Posterior vena cava (tissue), 2 donors: ENCODE results near the gene ITFG1. TPM values are rescaled to one million over a fixed set of nuclear protein-coding genes. Genes with fewer than 3 reads are reported as not detected.
"Not testable (repeated sequence)": the region's sequence is repeated elsewhere in the genome, so short reads cannot be mapped to it uniquely, and the experiment has no call there.

Experiments used
- DNase-seq: peaks from one replicate; pipeline ENCODE4 v3.0.0-alpha.2; 2020; ENCODE audit warnings: low spot score
- intact Hi-C, 2 donors: fragments of 100-400 bp; cut with DNase I; formaldehyde crosslinking; loops; one replicate each; pipeline versions ENCODE4 v1.14.1 to v1.14.2; 2022 to 2023
- total RNA-seq, 2 donors: library from RNA; stranded (reverse); fragmentation: NEBNext Ultra II Directional; extraction: Animal tissue kit (Norgen Biotek cat#: 25700); gene quantifications; one replicate each; pipeline ENCODE4 v1.2.1, GENCODE V29; 2021
- donor health status: DM: yes; HTN: yes; CAD: no.
- donor health status: DM: yes; HTN: yes; CAD: no.

Gene ITFG1
- total RNA-seq, 2 donors from 2014 or later: 37.6 to 43.7 TPM

- DNase-seq, intact Hi-C loops: not testable (repeated sequence)
These were observed 257.4 kb downstream of the ITFG1 start for GRCh38 chr16:47203433-47203832.

GRCh38 chr16:47198180-47198575 lies 262.7 kb downstream of the ITFG1 start:
- intact Hi-C loops: no loop called here
- DNase-seq: no peak

GRCh38 chr16:47197536-47198179 lies 263.2 kb downstream of the ITFG1 start:
- intact Hi-C loops: no loop called here
- DNase-seq: no peak

- no peak for DNase-seq
- intact Hi-C loops: no loop called here
These were observed 264.4 kb downstream of the ITFG1 start for GRCh38 chr16:47196457-47196856.

GRCh38 chr16:47182318-47182717 lies 278.5 kb downstream of the ITFG1 start:
- no peak for DNase-seq
- intact Hi-C loops: no loop called here

- DNase-seq, intact Hi-C loops: not testable (repeated sequence)
These were observed 279.8 kb downstream of the ITFG1 start for GRCh38 chr16:47181066-47181465.

- intact Hi-C loops: no loop called here
- no peak for DNase-seq
These were observed 280.8 kb downstream of the ITFG1 start for GRCh38 chr16:47180073-47180472.

- no peak for DNase-seq
- intact Hi-C loops: no loop called here
These were observed 285.7 kb downstream of the ITFG1 start for GRCh38 chr16:47175152-47175551.

- intact Hi-C loops: no loop called here
- DNase-seq: no peak
These were observed 298.0 kb downstream of the ITFG1 start for GRCh38 chr16:47162670-47163420.

- intact Hi-C loops: no loop called here
- DNase-seq: no peak
These were observed 299.4 kb downstream of the ITFG1 start for GRCh38 chr16:47161464-47161863.

- intact Hi-C loops: no loop called here
- DNase-seq: no peak
These were observed 300.4 kb downstream of the ITFG1 start for GRCh38 chr16:47160422-47160821.

GRCh38 chr16:47158992-47159391 lies 301.9 kb downstream of the ITFG1 start:
- intact Hi-C loops: no loop called here
- no peak for DNase-seq

GRCh38 chr16:47156680-47157215 lies 304.1 kb downstream of the ITFG1 start:
- intact Hi-C loops: no loop called here
- DNase-seq: no peak

- intact Hi-C loops, DNase-seq: not testable (repeated sequence)
These were observed 308.4 kb downstream of the ITFG1 start for GRCh38 chr16:47152501-47152900.

GRCh38 chr16:47150067-47150466 lies 310.8 kb downstream of the ITFG1 start:
- no peak for DNase-seq

GRCh38 chr16:47144559-47144877 lies 316.3 kb downstream of the ITFG1 start:
- no peak for DNase-seq
- intact Hi-C loops: loop anchor here (10.0 kb wide), 1 partner anchor 1010 kb away; the partner anchor contains the start of gene ABCC12 (in 2 of the 2)

More at GRCh38 chr16:47150067-47150466, 310.8 kb downstream of the ITFG1 start:
- intact Hi-C loops: no loop called here

GRCh38 chr16:47143677-47144558 lies 316.9 kb downstream of the ITFG1 start, which contains the start of gene NETO2:
Gene NETO2, minus strand, starts transcription at chr16:47143945. Its CDS starts 333 bp downstream, at chr16:47143612.
- DNase-seq: peak; percentile 84
- intact Hi-C loops: loop anchor here (10.0 kb wide), 1 partner anchor 1011 kb away; the partner anchor contains the start of gene ABCC12 (in 2 of the 2)

- peak; percentile 82 for DNase-seq
These were observed 317.8 kb downstream of the ITFG1 start for GRCh38 chr16:47142821-47143676.

More at GRCh38 chr16:47142821-47143676, 317.8 kb downstream of the ITFG1 start:
- intact Hi-C loops: loop anchor here (10.0 kb wide), 1 partner anchor 1012 kb away; the partner anchor contains the start of gene ABCC12 (in 2 of the 2)
